NCI-H2171 (cell line): ENCODE results near the gene IMP4.

Source experiments
- DNase-seq: peaks from one replicate; lab custom pipeline; 2025; lab: John Stamatoyannopoulos, UW

IMP4 gene

GRCh38 chr2:130336877-130337734, 5.6 kb upstream of the IMP4 start:
- DNase-seq, result peak; percentile 21

DNA sequence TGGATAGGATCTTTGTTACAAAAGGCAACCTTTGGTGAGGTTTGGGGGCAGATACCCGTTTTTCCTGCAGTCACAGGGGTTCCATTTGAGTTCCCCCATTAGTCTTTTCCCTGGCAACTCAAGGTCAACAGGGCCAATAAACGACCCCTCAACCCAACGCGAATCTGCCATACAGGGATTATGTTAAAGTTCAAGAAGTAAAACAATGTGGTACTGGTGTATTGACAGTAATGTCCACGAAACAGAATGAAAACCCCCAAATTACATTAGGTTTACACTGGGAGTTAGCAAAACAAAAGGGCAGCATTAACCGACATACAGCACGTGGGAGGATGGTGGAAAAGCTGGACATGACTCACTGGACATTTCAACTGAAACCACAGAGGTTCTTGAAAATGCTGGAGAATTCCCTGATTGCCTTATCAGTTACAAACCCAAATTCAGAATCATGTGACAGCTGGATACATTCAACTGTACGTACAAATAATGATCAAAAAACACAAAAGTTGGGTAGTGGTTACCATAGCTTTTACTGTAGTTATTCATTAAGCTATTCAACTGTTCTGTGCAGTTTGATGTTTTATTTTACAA, 4.9 kb upstream of the IMP4 start:
- no peak for DNase-seq

- no peak for DNase-seq
These were observed 3.8 kb upstream of the IMP4 start for GRCh38 chr2:130338793-130339345.

DNA sequence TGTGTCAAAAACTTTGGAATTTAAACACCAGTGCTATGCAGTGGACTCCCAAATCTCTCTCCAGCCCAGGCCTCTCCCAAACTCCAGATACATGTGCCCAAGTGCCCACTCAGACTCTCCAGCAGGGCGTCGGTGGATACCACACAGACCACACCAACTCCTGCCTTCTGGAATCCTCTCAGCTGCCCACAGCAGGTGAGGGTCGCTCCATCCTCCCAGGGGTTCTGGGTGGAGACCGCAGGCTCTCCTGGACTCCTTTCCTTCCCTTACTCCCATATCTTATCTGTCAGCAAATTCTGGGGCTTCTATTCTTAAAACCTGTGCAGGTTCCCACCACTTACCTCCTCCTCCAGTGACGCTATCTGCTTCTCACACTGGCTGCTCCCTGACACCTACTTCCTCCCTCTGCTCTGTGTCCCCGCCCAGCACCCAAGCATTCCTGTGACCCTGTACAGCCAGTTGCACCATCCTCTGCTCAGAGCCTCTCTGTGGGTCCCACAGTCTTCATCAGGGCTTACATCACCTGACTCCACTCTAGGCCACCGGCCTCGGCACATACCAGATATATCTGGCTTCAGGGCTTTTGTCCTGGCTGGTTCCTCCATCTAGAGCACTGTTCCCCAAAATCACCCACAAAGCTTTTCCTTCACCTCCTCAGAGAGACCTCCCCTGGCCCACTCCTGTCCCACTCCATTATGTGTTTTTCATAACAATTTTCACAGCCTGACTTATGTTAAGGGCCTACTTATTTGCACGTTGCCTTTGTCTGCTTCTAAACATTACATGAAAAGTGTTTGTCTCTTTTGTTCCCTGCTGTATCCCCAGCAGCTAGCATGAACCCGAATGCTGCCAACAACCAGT, 2.6 kb upstream of the IMP4 start:
- no peak for DNase-seq

GRCh38 chr2:130341562-130342019, 1.1 kb upstream of the IMP4 start:
- DNase-seq, result peak; percentile 38

GRCh38 chr2:130342020-130342532, 621 bp upstream of the IMP4 start:
- DNase-seq, result peak; percentile 87

DNA sequence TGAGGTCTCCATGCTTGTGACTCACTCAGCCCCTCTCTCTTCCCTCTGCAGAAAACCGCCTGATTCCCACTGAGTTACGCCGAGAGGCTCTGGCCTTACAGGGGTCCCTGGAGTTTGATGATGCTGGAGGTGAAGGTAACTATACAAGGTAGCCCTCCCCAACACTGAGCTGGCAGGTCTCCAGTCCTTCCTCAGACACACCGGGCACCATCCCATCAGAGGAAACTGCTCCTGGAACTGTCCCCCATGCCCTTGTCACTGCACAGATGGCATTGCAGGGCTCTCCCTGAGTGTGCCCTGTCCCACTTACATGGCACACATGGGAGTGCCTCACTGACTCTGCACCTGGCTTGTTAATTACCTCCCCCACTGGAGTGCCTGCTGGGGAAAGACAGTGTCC, 1.9 kb downstream of the IMP4 start:
- DNase-seq, result no peak

DNA sequence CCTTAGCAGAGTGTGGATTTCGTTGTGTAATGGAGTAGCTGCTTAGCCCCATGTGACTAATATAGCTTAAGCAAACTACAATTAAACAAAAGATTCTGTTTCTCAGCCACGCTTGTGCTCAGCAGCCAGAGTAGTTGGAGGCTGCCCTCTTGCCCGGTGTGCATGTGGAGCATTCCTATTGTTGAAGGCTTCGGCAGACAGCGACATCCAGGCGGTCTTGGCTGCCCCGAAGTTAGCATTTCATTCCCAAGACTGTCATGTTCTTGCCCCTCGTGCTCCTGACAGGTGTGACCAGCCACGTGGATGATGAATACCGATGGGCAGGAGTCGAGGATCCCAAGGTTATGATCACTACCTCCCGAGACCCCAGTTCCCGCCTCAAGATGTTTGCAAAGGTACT, 2.4 kb downstream of the IMP4 start:
- DNase-seq, result no peak

DNA sequence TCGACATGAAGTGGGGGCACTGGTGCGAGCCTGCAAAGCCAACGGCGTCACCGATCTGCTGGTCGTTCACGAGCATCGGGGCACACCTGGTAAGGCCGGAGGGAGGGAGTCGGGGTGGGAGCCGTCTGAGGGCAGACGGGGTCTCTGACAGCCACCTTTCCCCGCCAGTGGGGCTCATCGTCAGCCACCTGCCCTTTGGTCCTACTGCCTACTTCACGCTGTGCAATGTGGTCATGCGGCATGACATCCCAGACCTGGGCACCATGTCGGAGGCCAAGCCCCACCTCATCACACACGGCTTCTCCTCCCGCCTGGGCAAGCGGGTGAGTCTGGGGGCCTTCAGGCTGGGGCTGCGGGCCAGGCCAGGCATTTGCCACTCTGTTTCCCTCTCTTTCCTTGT, 2.9 kb downstream of the IMP4 start:
- DNase-seq, result no peak

- no peak for DNase-seq
These were observed 3.5 kb downstream of the IMP4 start for GRCh38 chr2:130346041-130346740.

DNA sequence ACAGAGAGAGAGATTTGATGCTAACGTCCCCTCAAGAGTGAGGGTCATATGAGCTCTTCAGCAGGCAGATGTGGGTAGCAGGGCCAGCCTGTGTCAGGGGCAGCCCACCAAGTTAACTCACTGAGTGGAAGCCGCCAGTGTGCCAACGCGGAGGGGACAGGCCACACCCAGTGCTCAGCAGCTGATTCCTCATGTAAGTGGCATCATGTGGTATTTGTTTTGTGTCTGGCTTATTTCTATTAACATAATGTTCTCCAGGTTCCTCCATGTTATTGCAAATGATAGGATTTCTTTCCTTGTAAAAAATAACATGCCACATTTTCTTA, 4.0 kb downstream of the IMP4 start:
- no peak for DNase-seq

DNA sequence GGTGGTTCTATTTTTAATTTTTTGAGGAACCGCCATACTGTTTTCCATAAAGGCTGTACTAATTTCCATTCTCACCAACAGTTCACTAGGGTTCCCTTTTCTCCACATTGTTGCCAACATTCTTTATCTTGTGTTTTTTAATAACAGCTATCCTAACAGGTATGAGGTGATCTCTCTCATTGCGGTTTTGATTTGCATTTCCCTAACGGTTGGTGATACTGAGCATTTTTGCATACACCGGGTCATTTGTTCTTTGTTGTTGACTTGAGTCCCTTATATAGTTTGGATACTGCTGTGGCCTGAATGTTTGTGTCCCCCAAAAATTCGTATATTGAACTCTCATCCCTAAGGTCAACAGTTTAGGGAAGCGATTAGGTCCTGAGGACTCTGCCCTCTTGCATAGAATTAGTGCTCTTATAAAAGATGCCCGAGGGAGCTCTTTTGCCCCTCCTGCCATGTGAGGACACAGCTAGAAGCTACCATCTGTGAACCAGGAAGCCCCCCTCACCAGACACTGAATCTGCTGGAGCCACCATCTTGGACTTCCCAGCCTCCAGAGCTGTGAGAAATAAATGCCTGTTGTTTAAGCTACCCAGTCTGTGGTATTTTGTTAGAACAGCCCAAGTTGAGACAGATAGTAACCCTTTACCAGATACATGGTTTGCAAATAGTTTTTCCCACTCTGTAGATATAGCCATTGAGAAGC, 4.7 kb downstream of the IMP4 start:
- no peak for DNase-seq

DNA sequence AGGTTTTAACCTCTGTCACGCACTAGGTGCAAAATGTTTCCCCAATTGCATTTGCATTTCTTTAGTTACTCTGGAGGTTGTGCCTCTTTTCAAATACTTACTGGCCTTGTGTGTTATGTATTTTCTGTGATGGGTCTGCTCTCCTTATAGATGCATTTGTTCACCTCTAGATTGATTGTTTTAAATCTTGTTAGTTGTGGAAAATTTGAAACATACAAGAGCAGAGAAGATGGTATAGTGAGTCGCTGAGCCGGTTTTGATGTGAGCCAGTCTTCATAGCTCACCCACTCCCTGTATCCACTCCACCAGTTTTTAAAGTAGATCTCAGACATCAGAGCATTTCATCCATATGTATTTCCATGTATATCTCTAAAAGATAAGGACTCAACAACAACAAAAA, 6.5 kb downstream of the IMP4 start:
- no peak for DNase-seq

- no peak for DNase-seq
These were observed 9.0 kb downstream of the IMP4 start for GRCh38 chr2:130351711-130352110.

- peak; percentile 46 for DNase-seq
These were observed 9.5 kb downstream of the IMP4 start for GRCh38 chr2:130352237-130352636.

DNA sequence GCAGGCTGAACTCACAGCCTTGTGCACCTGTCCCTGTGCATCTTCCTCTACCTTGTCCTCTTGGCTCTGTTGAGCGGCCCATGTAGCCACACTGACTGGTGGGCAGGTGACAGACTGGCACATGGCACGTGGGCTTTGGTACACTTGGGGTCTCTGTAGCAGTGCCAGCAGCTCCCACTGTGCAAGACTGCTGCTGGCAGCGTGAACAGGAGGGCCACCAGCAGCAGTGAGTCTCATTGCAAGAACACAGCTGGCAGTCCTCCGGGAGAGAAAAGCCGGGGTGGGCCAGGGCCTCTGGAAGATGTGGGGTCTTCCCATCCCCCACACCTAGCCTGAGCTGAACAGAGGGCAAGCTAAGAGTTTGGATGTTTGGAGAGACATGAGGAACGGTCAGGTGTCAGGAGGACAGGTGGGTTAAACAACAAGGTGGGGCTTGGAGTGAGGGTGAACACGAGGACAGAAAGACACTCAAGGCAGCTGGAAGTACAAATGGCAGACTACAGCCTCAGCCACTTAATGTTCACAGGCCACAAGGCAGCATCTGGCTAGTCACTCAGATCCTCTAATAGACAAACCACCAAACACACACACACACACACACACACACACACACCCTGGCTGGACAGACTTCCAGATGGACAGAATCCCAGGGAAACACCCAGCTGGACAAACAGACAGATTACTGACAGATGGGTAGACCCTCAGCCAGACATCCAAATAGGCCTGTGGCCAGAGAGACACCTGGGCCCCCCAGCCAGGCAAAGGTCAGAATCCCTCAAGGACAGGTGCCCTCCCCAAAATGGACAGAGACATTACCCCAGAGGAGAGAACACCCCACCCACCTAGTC, 10.8 kb downstream of the IMP4 start:
- no peak for DNase-seq

GRCh38 chr2:130354139-130354428, 11.4 kb downstream of the IMP4 start:
- DNase-seq, result no peak

- no peak for DNase-seq
These were observed 12.5 kb downstream of the IMP4 start for GRCh38 chr2:130355172-130355577.

- peak; percentile 48 for DNase-seq
These were observed 13.1 kb downstream of the IMP4 start, which contains the start of gene PTPN18 for GRCh38 chr2:130355578-130356431. TSS of gene PTPN18 (plus strand) at chr2:130356056. CDS start at chr2:130356108, 52 bp downstream.
